Right lung (tissue), 10 donors: Measurements from ENCODE around the gene BTNL9. TPM values are rescaled to one million over a fixed set of nuclear protein-coding genes. Genes with fewer than 3 reads are reported as not detected.
"Not testable (repeated sequence)": the region's sequence is repeated elsewhere in the genome, so short reads cannot be mapped to it uniquely, and the experiment has no call there.

Experiments
- DNase-seq, 2 donors: peaks; one replicate each; pipeline ENCODE4 v3.0.0-alpha.2; 2013
- long read RNA-seq, 8 donors: transcript quantifications; one replicate each; lab custom pipeline, GENCODE V29; 2026
- polyA plus RNA-seq, 5 donors: library from polyadenylated mRNA; unstranded; fragments of 120-200 nt; gene quantifications; one replicate each; pipeline versions ENCODE4 v1.2.1 to v1.2.3, GENCODE V29; 2013; ENCODE audit warnings: inconsistent platforms in 1 of 5, low replicate concordance in 1 of 5; ENCODE audit not compliant: insufficient read length in 5 of 5, insufficient read depth in 1 of 5

BTNL9 gene
- 10 to 100 TPM; 12.0 to 23.5 (median 13.6) TPM for polyA plus RNA-seq
- long read RNA-seq, donor 1, partial matches to known transcripts = 0 of 2 reads
- long read RNA-seq, donor 1, other reads (novel, unspliced or antisense) = 0 of 2 reads
- long read RNA-seq, donor 2 = 0 reads
- long read RNA-seq, donor 3 = 0 reads
- long read RNA-seq, donor 4 = 0 reads
- long read RNA-seq, donor 5, partial matches to known transcripts = 0 of 1 reads
- long read RNA-seq, donor 5, other reads (novel, unspliced or antisense) = 0 of 1 reads
- long read RNA-seq, donor 6, partial matches to known transcripts = 0 of 1 reads
- long read RNA-seq, donor 6, other reads (novel, unspliced or antisense) = 0 of 1 reads
- long read RNA-seq, donor 7, partial matches to known transcripts = 0 of 2 reads
- long read RNA-seq, donor 7, other reads (novel, unspliced or antisense) = 0 of 2 reads
- long read RNA-seq, donor 8 = 0 reads

DNA sequence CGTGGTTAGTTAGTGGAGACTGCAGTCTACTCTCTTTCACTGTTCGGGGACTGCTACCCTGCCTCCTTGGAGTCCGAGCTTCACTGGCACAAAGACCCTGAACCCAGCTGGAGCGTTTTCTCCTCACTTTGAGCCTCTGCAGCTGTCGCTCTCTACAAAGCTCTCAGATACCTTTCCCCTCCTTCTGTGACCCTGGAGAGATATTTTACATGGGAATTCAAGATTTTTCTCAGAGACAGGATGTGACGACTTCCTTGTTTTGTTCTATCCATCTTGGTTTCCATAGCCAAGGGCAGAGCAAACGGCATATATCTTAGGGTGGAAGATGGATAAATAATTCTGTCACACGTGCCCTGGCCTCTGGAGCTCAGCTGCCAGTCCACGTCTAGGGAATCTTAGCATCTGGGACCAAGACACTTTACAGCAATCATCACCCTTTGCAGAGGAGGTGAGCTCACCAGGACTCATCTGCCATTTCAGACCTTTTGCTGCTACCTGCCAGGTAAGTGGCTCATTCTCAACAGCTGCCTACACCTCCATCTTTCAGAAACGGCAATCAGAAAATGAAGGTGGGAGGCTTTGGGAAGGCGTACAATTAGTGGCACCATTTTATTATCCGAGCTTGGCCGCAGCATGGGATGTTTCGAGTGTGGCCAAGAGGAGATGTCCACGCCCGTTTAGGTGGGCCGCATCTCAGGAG, at the start of gene BTNL9:
Gene BTNL9, plus strand, starts transcription at position 336 of the 700 bp plus-strand sequence. CDS start 5,224 bp downstream, outside the sequence.
- DNase-seq = no peak

DNA sequence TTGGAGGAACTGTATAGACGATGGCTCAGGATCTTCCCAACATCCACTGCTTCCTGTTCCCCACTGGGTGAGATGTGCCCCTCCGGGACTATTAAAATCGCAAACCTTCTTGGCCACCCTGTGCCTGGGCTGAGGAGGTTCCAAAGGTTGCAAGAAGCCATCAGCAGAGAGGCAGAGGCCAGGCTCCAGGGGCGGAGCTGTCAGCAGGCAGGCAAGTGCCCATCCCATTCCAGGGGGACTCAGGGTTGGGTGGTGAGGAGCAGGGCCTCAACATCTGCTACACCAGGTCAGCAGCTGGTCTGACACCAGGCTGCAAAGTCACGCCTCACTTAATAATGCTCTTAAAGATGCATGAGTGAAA, 49.2 kb upstream of the BTNL9 start:
- DNase-seq = no peak

DNA sequence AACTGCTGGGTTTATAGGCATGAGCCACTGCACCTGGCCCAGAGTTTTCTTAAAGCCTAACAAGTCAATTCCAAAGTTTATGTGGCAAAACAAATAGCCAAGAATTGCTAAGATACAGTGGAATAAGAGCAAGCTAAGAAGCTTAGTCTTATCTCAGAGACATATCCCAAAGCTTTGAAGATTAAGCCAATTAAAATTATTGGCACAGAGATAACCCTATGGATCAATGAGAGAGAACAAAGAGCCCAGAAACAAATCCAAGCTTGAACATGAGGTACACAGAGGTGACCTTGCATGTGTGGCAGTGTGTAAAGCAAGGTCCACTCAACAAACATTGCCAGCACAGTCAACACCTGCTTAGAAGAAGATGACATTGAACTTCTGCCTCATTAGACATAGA, 38.1 kb upstream of the BTNL9 start:
- DNase-seq = no peak

DNA sequence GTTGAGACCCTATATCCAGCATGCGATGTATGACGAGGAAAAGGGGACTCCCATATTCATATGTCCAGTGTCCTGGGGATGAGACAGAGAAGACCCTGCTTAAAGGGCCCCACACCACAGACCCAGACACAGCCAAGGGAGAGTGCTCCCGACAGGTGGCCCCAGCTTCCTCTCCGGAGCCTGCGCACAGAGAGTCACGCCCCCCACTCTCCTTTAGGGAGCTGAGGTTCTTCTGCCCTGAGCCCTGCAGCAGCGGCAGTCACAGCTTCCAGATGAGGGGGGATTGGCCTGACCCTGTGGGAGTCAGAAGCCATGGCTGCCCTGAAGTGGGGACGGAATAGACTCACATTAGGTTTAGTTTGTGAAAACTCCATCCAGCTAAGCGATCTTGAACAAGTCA, 34.3 kb upstream of the BTNL9 start:
- no peak for DNase-seq

DNA sequence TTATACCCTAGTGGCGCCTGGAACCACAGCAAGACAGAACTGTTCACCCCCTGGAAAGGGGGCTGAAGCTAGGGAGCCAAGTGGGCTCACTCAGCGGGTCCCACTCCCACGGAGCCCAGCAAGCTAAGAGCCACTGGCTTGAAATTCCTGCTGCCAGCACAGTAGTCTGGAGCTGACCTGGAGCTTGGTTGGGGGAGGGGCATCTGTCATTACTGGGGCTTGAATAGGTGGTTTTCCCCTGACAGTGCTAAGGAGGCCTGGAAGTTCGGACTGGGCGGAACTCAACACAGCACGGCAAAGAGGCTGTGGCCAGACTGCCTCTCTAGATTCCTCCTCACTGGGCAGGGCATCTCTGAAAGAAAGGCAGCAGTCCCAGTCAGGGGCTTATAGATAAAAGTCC, 31.9 kb upstream of the BTNL9 start:
- no peak for DNase-seq

DNA sequence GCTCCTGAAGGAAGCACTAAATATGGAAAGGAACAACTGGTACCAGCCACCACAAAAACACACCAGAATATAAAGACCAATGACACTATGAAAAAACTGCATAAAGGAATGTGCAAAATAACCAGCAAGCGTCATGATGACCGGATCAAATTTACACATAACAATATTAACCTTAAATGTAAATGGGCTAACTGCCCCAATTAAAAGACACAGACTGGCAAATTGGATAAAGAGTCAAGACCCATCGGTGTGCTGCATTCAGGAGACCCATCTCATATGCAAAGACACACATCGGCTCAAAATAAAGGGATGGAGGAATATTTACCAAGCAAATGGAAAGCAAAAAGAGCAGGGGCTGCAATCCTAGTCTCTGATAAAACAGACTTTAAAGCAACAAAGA, 30.0 kb upstream of the BTNL9 start:
- not testable (repeated sequence) for DNase-seq

DNA sequence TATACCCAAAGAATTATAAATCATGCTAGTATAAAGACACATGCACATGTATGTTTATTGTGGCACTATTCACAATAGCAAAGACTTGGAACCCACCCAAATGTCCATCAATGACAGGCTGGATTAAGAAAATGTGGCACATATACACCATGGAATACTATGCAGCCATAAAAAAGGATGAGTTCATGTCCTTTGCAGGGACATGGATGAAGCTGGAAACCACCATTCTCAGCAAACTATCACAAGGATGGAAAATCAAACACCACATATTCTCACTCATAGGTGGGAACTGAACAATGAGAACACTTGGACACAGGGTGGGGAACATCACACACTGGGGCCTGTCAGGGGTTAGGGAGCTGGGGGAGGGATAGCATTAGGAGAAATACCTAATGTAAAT, 25.4 kb upstream of the BTNL9 start:
- not testable (repeated sequence) for DNase-seq

DNA sequence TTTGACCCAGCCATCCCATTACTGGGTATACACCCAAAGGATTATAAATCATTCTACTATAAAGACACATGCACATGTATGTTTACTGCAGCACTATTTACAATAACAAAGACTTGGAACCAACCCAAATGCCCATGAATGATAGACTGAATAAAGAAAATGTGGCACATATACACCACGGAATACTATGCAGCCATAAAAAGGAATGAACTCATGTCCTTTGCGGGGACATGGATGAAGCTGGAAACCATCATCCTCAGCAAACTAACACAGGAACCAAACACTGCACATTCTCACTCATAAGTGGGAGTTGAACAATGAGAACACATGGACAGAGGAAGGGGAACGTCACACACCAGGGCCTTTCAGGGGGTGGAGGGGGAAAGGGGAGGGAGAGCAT, 22.6 kb upstream of the BTNL9 start:
- DNase-seq = not testable (repeated sequence)

DNA sequence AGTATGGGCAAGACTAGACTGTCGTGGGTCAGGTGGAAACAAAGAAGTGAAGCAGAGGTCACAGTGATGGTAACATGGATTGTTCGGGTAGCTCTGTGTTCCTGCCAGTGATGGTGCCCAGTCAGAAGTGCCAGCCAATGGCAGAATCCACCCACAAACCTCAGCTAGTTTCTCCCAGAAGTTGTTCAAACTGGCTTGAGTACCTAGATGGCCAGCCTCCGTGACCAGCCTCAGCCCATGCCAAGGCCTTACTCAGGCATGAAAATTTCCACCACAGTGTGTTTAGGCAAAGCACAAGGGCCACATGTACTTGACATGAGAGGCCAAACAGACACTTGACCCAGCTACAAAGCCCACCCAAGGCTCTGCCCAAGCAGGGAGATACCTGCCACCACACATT, 19.4 kb upstream of the BTNL9 start:
- no peak for DNase-seq

DNA sequence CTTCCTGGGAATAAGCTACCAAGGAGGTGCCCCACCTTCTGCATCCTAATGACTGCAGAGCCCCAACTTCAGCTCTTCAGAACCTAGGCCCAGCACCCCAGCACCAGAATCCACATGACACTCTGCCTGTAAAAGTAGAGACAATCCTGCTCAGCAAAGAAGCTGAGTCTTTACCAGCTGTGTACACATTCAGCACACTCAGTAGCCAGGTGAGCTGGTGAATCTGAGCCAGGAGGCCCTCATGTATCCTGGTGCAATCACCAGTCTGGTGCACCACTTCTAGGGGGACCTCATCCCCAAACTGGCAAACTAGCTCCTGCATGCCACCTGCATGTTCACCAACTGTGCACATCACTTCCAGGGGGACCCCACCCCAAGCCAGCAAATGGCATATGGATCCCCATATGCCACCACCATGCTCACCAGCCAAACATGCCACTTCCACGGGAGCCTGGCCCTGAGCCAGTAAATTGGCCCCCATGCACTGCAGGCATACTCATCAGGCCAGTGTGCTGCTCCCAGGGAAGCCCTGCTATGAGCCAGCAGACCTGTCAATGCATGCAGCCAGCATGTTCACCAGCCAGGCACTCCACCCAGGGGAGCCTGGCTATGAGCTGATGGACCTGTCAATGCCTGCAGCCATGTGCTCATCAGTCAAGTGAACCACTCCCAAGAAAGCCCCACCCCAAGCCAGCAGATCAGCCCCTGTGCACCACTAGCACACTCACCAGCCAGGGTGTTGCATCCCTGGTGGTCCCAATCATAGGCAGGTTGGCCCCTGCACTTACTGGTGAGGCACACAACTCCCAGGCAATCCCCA, 15.6 kb upstream of the BTNL9 start:
- no peak for DNase-seq

DNA sequence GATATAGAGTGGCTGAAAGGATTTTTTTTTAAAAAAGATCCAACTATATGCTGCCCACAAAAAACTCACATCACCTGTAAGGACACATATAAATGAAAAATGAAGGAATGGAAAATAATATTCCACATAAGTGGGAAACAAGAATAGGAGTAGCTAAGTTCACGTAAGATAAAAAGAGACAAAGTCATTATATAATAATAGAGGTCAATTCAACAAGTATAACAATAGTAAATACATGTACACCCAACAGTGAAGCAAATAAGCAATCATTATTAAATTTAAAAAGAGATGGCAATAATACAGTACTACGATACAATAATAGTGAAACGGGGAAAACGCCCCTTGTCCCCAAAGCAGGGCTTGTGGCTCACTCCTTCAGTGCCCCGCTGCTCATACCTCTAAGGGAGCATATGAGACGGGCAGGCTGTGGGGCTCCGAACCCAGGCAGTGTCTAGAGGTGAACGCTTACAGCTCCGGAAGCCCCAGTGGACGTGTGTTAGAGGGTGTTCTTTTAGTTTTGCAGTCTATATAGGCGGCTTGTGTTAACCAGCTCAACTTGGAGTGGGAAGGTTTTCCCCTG, 12.5 kb upstream of the BTNL9 start:
- DNase-seq = no peak

DNA sequence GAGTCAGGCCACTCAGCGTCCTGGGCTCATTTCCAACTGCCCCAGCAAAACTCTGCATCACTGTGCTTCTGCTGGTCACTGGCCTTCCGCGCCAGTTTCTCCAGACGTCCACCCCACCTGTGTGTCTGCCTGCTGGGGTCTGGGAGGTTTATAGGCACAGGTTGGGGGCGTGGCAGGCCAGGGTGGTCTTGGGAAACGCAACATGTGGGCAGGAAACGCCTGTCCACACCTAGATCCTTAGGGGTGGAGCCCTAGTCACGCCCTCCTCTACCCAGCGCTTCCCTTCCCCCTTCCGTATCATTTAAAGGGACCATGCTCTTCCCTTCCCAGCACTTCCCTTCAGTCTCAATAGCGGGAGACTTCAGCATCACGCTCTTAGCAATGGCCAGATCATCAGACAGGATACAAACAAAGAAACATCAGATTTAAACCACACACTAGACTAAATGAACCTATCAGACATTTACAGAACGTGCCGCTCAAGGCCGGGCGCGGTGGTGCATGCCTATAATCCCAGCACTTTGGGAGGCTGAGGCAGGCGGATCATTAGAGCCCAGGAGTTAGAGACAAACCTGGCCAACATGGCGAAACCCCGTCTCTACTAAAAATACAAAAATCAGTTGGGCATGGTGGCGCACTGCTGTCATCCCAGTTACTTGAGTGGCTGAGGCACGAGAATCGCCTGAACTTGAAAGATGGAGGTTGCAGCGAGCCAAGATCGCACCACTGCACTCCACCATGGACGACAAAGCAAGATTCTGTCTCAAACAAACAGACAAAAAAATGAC, 11.8 kb upstream of the BTNL9 start:
- DNase-seq = no peak

DNA sequence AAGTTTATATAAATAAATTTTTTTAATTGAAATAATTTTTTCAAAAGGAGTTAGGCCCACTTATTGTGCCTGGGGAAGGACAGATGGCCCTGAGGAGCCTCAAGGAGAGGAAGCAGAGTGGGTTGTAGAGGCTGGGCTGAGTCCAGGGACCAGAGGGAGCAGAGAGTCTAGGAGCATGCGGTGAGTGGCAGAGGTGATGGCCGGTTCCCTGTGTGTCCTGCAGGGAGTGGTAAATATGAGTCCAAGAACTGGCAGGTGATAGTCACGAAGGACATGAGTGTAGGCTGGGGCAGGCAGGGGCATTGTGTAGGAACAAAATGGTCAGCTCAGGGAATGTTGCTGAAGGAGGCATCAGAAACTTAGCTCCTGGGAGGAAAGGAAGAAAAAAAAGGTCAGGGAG, 8.3 kb upstream of the BTNL9 start:
- no peak for DNase-seq

DNA sequence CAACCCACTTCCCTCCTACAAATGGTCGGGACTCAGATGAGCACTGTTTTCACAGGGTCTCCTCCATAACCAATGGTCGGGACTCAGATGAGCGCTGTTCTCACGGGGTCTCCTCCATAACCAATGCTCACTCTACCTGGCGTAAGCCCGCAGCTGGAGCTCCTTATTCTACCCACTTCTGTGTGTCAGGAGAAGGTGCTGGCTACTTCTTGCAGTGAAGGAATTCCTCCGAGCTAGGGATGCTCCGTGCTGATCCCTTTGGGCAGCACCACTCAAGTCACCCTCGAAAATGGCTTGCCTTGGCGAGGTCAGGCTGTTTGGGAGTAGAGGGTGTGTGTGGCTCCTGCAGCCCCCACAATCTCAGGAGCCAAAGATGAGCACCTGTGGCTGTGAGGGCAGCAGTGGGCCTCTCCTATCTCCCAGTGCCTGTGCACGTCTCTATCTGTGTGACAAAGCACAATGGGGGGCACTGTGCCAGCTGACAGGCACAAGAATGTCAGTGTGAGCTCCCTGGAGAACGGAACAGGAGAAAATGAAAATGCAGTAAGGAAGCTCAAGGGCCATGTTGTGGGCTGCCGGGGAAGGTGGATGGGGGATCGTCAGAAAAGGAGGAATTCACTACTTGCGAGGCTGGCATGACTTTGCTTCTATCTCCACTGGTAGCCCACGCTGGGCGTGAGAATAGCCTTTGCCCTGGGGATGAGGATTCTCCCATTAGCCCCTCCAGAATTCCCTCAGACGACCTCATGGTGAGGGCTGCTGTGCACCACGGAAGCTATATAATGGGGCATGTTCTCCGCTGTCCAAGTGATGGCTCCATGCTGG, 3.9 kb upstream of the BTNL9 start:
- DNase-seq = no peak

DNA sequence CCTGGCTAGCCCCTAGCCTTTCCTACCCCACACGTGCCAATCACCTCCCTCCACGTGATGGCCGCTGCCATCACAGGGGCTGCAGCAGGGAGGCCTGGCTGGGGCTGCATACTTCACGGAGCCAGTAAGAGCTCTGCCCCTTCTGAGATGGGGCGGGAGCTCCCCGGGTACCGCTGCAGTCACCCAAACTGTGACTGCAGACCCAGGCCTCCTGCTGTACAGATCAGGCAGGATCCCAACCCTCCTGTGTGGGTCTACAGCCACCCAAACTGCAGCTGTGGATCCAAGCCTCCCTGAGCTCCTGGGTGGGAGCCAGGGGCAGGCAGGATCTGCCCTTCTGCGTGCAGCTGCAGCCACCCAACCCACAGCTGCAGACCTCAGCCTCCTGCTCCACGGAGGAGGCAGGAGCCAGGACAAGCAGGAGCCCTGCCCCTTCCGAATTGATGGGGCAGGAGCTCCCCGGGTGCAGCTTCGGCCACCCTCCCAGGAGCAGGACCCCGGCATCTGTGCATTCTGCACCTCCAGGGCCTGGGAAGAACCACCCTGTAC, 3.2 kb upstream of the BTNL9 start:
- no peak for DNase-seq

DNA sequence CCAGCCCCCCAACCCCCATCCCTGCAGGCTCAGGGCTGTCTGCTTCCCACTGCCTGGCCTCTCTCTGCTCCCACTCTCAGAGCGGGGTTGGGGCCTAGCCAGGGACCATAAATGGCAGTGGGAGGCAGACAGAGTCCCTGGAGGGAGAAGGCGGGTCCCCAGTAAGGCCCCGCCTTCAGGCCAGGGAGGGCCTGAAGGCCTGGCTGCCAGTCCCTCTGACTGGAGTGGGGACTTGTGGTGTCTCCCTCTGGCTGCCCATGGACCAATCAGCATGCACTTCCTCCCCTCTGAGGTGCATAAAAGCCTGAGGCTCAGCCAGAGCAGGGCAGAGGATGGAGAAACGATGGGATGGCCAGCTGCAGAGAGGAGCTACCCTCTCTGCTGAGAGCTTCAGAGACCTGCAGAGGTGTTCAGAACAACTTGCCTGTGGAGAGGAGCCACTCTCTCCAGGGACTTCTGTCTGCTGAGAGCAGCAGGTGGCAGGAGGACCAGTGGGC, 2.7 kb upstream of the BTNL9 start:
- DNase-seq = no peak

DNA sequence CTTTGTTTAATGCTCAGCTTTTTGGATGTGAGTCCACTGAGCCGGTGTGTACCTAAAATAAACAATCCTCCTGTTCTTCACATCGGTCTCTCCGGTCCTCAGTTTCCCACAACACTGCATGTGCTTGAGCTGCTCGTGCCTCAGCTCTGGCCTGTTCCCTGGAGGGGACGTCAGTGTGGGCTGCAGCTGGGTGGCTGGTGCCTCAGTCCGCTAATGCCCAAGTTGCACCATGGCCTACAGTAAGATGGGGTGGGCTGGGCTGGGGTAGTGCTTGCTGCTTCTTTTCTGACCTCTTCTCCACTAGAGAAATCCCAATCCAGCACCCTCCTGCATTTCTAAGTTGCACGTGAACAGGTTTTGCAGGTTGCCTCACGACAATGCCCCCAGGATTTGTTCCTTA, 595 bp upstream of the BTNL9 start:
- no peak for DNase-seq

DNA sequence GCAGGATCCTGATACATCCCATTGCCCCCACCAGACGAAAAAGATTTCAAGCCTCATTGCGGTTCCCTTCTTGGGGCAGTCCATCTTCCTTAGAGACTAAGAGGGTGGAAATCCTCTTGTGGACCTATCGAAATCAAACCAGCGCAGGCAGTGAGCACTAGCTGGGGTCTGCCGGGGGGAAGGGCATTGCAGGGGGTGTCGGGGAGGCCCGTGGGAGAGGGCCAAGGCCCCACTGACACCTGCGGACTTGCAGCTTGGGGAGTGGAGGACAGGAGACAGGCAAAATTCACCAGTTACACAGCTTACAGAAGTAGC, 522 bp downstream of the BTNL9 start:
- no peak for DNase-seq

DNA sequence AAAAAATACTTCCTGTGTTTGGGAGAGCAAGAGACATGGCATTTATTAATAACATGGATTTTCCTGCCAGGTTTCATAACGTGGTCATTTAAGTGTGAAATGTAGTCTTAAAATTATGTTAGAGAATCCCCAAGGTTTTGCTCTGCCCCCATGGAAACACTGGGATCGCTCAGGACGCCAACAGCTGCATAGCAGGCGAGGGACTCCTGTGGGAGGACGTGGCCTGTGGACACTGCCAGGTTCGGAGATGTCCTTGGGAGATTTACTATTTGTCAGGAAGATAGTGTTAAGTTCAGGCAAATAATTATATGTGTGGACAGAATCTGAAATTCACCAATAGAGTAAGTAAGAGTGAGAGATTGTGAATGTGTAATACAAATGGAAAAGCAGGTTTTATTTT, 977 bp downstream of the BTNL9 start:
- DNase-seq = no peak
